ENCODE data around the gene NR3C2.

The NR3C2 gene

GRCh38 chr4:148171596-148171995 is 270.6 kb downstream of the NR3C2 start:
- H3K27ac ChIP-seq = no peak overlapping the region
- in situ Hi-C loops (cut with HindIII; ENCODE audit: low pct_ligation_motif_present, low sequenced_read_pairs) = no loop called here
- TF ChIP-seq CTCF (IDR thresholded peaks at IDR 0.05; ENCODE audit: low read depth, low read length, missing control alignments) = no peak

GRCh38 chr4:148170408-148171365 is 271.5 kb downstream of the NR3C2 start:
- H3K27ac ChIP-seq = no peak overlapping the region
- in situ Hi-C loops (cut with HindIII; ENCODE audit: low pct_ligation_motif_present, low sequenced_read_pairs) = no loop called here
- no peak for DNase-seq
- H3K36me3 ChIP-seq (replicated peaks) = no peaks in the 10 kb centered on the region
- TF ChIP-seq CTCF (IDR thresholded peaks at IDR 0.05; ENCODE audit: low read depth, low read length, missing control alignments) = no peak
- no peak overlapping the region for H3K4me3 ChIP-seq (ENCODE audit: low read depth, low read length)
- no peaks in the 10 kb centered on the region for H3K27me3 ChIP-seq (replicated peaks)

More at GRCh38 chr4:148171596-148171995, 270.6 kb downstream of the NR3C2 start:
- Histone ChIP-seq H3K4me3 (ENCODE audit: low read depth, low read length) (no peak overlapping the region), H3K27me3 (replicated peaks) (no peaks in the 10 kb centered on the region), H3K36me3 (replicated peaks) (no peaks in the 10 kb centered on the region)
- DNase-seq = no peak

GRCh38 chr4:148166132-148166591 is 276.1 kb downstream of the NR3C2 start:
- H3K27ac ChIP-seq = no peak overlapping the region
- TF ChIP-seq CTCF (IDR thresholded peaks at IDR 0.05; ENCODE audit: low read depth, low read length, missing control alignments) = no peak
- in situ Hi-C loops (cut with HindIII; ENCODE audit: low pct_ligation_motif_present, low sequenced_read_pairs) = no loop called here
- no peaks in the 10 kb centered on the region for H3K36me3 ChIP-seq (replicated peaks)
- no peak overlapping the region for H3K4me3 ChIP-seq (ENCODE audit: low read depth, low read length)
- DNase-seq = no peak
- no peaks in the 10 kb centered on the region for H3K27me3 ChIP-seq (replicated peaks)

GRCh38 chr4:148164557-148164956 is 277.7 kb downstream of the NR3C2 start:
- in situ Hi-C loops (cut with HindIII; ENCODE audit: low pct_ligation_motif_present, low sequenced_read_pairs) = no loop called here
- no peak overlapping the region for H3K27ac ChIP-seq
- no peak for DNase-seq
- no peak for TF ChIP-seq CTCF (IDR thresholded peaks at IDR 0.05; ENCODE audit: low read depth, low read length, missing control alignments)
- H3K4me3 ChIP-seq (ENCODE audit: low read depth, low read length) = no peak overlapping the region
- no peaks in the 10 kb centered on the region for H3K27me3 ChIP-seq (replicated peaks)
- no peaks in the 10 kb centered on the region for H3K36me3 ChIP-seq (replicated peaks)

GRCh38 chr4:148162991-148163390 is 279.2 kb downstream of the NR3C2 start:
- DNase-seq = no peak
- Histone ChIP-seq H3K27me3 (replicated peaks) (no peaks in the 10 kb centered on the region), H3K36me3 (replicated peaks) (no peaks in the 10 kb centered on the region), H3K4me3 (ENCODE audit: low read depth, low read length) (no peak overlapping the region), H3K27ac (no peak overlapping the region)
- in situ Hi-C loops (cut with HindIII; ENCODE audit: low pct_ligation_motif_present, low sequenced_read_pairs) = no loop called here
- no peak for TF ChIP-seq CTCF (IDR thresholded peaks at IDR 0.05; ENCODE audit: low read depth, low read length, missing control alignments)

All from brain microvascular endothelial cell (primary cell).